Liver (tissue), 9 donors: ENCODE results near the gene KIF6. TPM values are rescaled to one million over a fixed set of nuclear protein-coding genes. Genes with fewer than 3 reads are reported as not detected.

Source experiments
- DNase-seq: peaks from one replicate; pipeline ENCODE4 v3.0.0-alpha.2; 2017; ENCODE audit warnings: low spot score
- H3K27ac ChIP-seq, 2 donors: one replicate each; pipeline ENCODE4 v1.7.0; 2013; ENCODE audit warnings: inconsistent platforms in 2 of 2, low read length in 2 of 2, control low read depth in 1 of 2, low read depth in 1 of 2, mild to moderate bottlenecking in 1 of 2
- H3K27me3 ChIP-seq, 4 donors: one replicate each; pipeline versions ENCODE4 v1.6.1 to v1.7.0; 2013; ENCODE audit warnings: low read length in 3 of 4, inconsistent platforms in 1 of 4, mild to moderate bottlenecking in 1 of 4, moderate library complexity in 1 of 4; ENCODE audit not compliant: control insufficient read depth in 4 of 4, insufficient read depth in 4 of 4
- H3K36me3 ChIP-seq, 4 donors: one replicate each; pipeline versions ENCODE4 v1.6.1 to v1.7.0; 2013; ENCODE audit warnings: low read length in 3 of 4, mild to moderate bottlenecking in 3 of 4, low read depth in 1 of 4, moderate library complexity in 1 of 4; ENCODE audit not compliant: control insufficient read depth in 4 of 4, insufficient read depth in 3 of 4
- H3K4me1 ChIP-seq, 4 donors: one replicate each; pipeline versions ENCODE4 v1.6.1 to v1.7.0; 2013; ENCODE audit warnings: low read length in 3 of 4, mild to moderate bottlenecking in 3 of 4, moderate library complexity in 1 of 4; ENCODE audit not compliant: control insufficient read depth in 4 of 4, insufficient read depth in 4 of 4
- H3K4me3 ChIP-seq, 3 donors: one replicate each; pipeline versions ENCODE4 v1.6.1 to v1.7.0; 2013; ENCODE audit warnings: low read length in 3 of 3, control low read depth in 1 of 3, low read depth in 1 of 3, mild to moderate bottlenecking in 1 of 3
- H3K9ac ChIP-seq, 2 donors: one replicate each; pipeline ENCODE4 v1.7.0; 2013; ENCODE audit warnings: low read length in 2 of 2, mild to moderate bottlenecking in 2 of 2, moderate library complexity in 2 of 2, control low read depth in 1 of 2, low read depth in 1 of 2
- H3K9me3 ChIP-seq, 4 donors: one replicate each; pipeline versions ENCODE4 v1.6.1 to v1.7.0; 2013; ENCODE audit warnings: low read length in 3 of 4; ENCODE audit not compliant: control insufficient read depth in 4 of 4
- ATF3 ChIP-seq: IDR thresholded peaks from 2 replicates; pipeline ENCODE4 v1.6.1; 2016; ENCODE audit warnings: antibody characterized with exemption
- CTCF ChIP-seq: fragments of 150-350 bp; IDR thresholded peaks from 2 replicates; pipeline ENCODE4 v1.5.1; 2017; ENCODE audit warnings: improper control_type of control experiment, low read depth, low read length; ENCODE audit not compliant: missing input control
- FOXA2 ChIP-seq: IDR thresholded peaks from 2 replicates; pipeline ENCODE4 v1.6.1; 2016; ENCODE audit warnings: antibody characterized with exemption
- GABPA ChIP-seq, 2 donors: IDR thresholded peaks in 1 of 2; conservative IDR thresholded peaks in 1 of 2; 2 replicates each; pipeline ENCODE4 v1.6.1; 2016; ENCODE audit warnings: antibody characterized with exemption in 2 of 2, mild to moderate bottlenecking in 1 of 2, moderate library complexity in 1 of 2
- HNF4A ChIP-seq, 2 donors: conservative IDR thresholded peaks; 2 replicates each; pipeline ENCODE4 v1.6.1; 2016; ENCODE audit warnings: antibody characterized with exemption in 2 of 2, mild to moderate bottlenecking in 2 of 2
- HNF4G ChIP-seq: IDR thresholded peaks from 2 replicates; pipeline ENCODE4 v1.6.1; 2016; ENCODE audit warnings: antibody characterized with exemption
- NR2F2 ChIP-seq: IDR thresholded peaks from 2 replicates; pipeline ENCODE4 v1.6.1; 2016; ENCODE audit warnings: antibody characterized with exemption
- RAD21 ChIP-seq, 2 donors: IDR thresholded peaks; 2 replicates each; pipeline ENCODE4 v1.6.1; 2016; ENCODE audit warnings: antibody characterized with exemption in 2 of 2, mild to moderate bottlenecking in 2 of 2
- RXRA ChIP-seq, 2 donors: IDR thresholded peaks; 2 replicates each; pipeline ENCODE4 v1.6.1; 2017 to 2018; ENCODE audit warnings: antibody characterized with exemption in 2 of 2, mild to moderate bottlenecking in 1 of 2
- SP1 ChIP-seq: IDR thresholded peaks from 2 replicates; pipeline ENCODE4 v1.6.1; 2018; ENCODE audit warnings: antibody characterized with exemption, mild to moderate bottlenecking
- TAF1 ChIP-seq: conservative IDR thresholded peaks from 2 replicates; pipeline ENCODE4 v1.6.1; 2016; ENCODE audit warnings: antibody characterized with exemption, mild to moderate bottlenecking
- YY1 ChIP-seq: IDR thresholded peaks from 2 replicates; pipeline ENCODE4 v1.6.1; 2016; ENCODE audit warnings: antibody characterized with exemption, mild to moderate bottlenecking
- WGBS: extraction: QIAGEN DNeasy Blood & Tissue Kit; methylation state at CpG from one replicate; pipeline ENCODE4 v1.1.7; 2013; 5-methylcytosine and 5-hydroxymethylcytosine counted together
- polyA plus RNA-seq, 2 donors: library from polyadenylated mRNA; stranded (reverse) in 1 of 2; unstranded in 1 of 2; fragments of 200-250 nt in 1 of 2; fragments of >200 nt in 1 of 2; fragmentation: Nextera tagmentation in 1 of 2; extraction: Ambion mirVana in 1 of 2; gene quantifications; one replicate each; pipeline versions ENCODE4 v1.2.1 to v1.2.3, GENCODE V29; 2013 to 2015
- total RNA-seq, 2 donors: library from RNA; depleted of rRNA; stranded (reverse); fragments of >200 nt; gene quantifications; one replicate each; pipeline ENCODE4 v1.2.3, GENCODE V29; 2014
- TF ChIP-seq, protein P1 (sequence below): IDR thresholded peaks from 2 replicates; pipeline ENCODE4 v1.6.1; 2016; ENCODE audit warnings: antibody characterized with exemption
- TF ChIP-seq, protein P2 (sequence below): IDR thresholded peaks from 2 replicates; pipeline ENCODE4 v1.6.1; 2016; ENCODE audit warnings: antibody characterized with exemption
- TF ChIP-seq, protein P3 (sequence below): IDR thresholded peaks from 2 replicates; pipeline ENCODE4 v1.6.1; 2016; ENCODE audit warnings: antibody characterized with exemption, mild to moderate bottlenecking
- donor health status: healthy.
- donor health status: healthy.
- donor health status: healthy.
- donor health status: healthy.
- donor health status: healthy.

KIF6 gene
- total and polyA plus RNA-seq, 4 donors = 0.17 to 7.5 (median 0.29) TPM

DNA sequence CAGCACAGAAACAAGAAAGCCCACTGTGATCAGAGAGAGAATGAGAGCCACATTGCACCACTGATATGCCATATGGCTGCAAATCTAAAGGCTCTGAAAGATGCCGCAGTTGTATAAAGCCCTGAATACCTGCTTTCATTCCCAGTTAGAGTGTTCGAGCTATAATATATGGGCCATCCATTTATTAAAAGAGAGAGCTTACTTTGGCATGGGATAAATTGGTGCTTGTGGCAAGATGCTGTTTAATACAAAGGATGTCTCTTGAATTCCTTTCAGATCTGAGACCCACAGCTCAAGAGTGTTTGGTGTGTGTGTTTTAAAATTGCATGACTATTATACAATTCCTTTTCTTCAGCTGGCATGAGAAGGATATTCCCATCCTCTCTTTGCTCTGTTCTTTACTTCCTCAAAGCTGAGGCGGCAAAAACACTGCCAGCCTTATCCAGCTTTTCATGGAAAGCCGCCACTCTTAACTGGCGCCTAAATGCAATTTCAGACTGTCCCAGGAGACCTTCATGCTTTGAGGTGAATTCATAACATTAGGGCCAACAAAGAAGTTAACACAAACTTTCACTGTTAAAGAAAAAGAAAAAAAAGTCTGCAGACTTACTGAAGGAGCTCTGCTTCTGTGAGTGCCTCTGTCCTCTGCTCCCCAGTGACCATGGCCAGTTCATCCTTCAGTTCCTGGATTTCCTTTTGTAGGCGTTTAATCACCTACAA lies 147.6 kb downstream of the KIF6 start:
- Histone ChIP-seq H3K9me3 (peaks cover 0 to 2% (median 0%) of the 10 kb centered on the region in 4 donors), H3K27ac (no peak overlapping the region), H3K9ac (no peak overlapping the region), H3K4me1 (no peaks in the 10 kb centered on the region), H3K27me3 (no peaks in the 10 kb centered on the region), H3K36me3 (no peaks in the 10 kb centered on the region), H3K4me3 (no peak overlapping the region)
- WGBS = 92% methylated on average over 6 of the region's 6 CpGs
- DNase-seq = no peak
- TF ChIP-seq, protein P1, sequence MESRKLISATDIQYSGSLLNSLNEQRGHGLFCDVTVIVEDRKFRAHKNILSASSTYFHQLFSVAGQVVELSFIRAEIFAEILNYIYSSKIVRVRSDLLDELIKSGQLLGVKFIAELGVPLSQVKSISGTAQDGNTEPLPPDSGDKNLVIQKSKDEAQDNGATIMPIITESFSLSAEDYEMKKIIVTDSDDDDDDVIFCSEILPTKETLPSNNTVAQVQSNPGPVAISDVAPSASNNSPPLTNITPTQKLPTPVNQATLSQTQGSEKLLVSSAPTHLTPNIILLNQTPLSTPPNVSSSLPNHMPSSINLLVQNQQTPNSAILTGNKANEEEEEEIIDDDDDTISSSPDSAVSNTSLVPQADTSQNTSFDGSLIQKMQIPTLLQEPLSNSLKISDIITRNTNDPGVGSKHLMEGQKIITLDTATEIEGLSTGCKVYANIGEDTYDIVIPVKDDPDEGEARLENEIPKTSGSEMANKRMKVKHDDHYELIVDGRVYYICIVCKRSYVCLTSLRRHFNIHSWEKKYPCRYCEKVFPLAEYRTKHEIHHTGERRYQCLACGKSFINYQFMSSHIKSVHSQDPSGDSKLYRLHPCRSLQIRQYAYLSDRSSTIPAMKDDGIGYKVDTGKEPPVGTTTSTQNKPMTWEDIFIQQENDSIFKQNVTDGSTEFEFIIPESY = no peak
- TF ChIP-seq GABPA (IDR thresholded peaks at IDR 0.05 in 1 of 2, conservative IDR thresholded peaks at IDR 0.05 in 1 of 2) = no peak
- no peak for TF ChIP-seq HNF4A (conservative IDR thresholded peaks at IDR 0.05)
- TF ChIP-seq, protein P2, sequence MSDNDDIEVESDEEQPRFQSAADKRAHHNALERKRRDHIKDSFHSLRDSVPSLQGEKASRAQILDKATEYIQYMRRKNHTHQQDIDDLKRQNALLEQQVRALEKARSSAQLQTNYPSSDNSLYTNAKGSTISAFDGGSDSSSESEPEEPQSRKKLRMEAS = no peak
- TF ChIP-seq YY1 = no peak
- TF ChIP-seq NR2F2 = no peak
- no peak for TF ChIP-seq HNF4G
- TF ChIP-seq RXRA (IDR thresholded peaks at IDR 0.05) = no peak
- TF ChIP-seq RAD21 (IDR thresholded peaks at IDR 0.05) = no peak
- no peak for TF ChIP-seq CTCF
- no peak for TF ChIP-seq ATF3
- TF ChIP-seq TAF1 = no peak
- no peak for TF ChIP-seq SP1
- TF ChIP-seq, protein P3, sequence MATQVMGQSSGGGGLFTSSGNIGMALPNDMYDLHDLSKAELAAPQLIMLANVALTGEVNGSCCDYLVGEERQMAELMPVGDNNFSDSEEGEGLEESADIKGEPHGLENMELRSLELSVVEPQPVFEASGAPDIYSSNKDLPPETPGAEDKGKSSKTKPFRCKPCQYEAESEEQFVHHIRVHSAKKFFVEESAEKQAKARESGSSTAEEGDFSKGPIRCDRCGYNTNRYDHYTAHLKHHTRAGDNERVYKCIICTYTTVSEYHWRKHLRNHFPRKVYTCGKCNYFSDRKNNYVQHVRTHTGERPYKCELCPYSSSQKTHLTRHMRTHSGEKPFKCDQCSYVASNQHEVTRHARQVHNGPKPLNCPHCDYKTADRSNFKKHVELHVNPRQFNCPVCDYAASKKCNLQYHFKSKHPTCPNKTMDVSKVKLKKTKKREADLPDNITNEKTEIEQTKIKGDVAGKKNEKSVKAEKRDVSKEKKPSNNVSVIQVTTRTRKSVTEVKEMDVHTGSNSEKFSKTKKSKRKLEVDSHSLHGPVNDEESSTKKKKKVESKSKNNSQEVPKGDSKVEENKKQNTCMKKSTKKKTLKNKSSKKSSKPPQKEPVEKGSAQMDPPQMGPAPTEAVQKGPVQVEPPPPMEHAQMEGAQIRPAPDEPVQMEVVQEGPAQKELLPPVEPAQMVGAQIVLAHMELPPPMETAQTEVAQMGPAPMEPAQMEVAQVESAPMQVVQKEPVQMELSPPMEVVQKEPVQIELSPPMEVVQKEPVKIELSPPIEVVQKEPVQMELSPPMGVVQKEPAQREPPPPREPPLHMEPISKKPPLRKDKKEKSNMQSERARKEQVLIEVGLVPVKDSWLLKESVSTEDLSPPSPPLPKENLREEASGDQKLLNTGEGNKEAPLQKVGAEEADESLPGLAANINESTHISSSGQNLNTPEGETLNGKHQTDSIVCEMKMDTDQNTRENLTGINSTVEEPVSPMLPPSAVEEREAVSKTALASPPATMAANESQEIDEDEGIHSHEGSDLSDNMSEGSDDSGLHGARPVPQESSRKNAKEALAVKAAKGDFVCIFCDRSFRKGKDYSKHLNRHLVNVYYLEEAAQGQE = no peak
- no peak for TF ChIP-seq FOXA2
